GM21381 (cell line): Measurements from ENCODE around the gene EXOG.

Source experiments
- ATAC-seq: cut with Tn5 transposase; IDR thresholded peaks from one replicate; pipeline ENCODE4 v1.9.1; 2021; ENCODE audit warnings: mild to moderate bottlenecking, moderate library complexity; ENCODE audit not compliant: unreplicated experiment

Gene EXOG

GRCh38 chr3:38472342-38472741, 23.8 kb upstream of the EXOG start:
- no peak for ATAC-seq

- no peak for ATAC-seq
Measured at GRCh38 chr3:38473229-38473628, 22.9 kb upstream of the EXOG start.

GRCh38 chr3:38474928-38475605, 21.1 kb upstream of the EXOG start:
- no peak for ATAC-seq

- ATAC-seq, result no peak
Measured at GRCh38 chr3:38475716-38476115, 20.4 kb upstream of the EXOG start.

- ATAC-seq, result no peak
Measured at GRCh38 chr3:38476157-38476756, 19.9 kb upstream of the EXOG start.

GRCh38 chr3:38477057-38477820, 18.9 kb upstream of the EXOG start:
- ATAC-seq, result no peak

GRCh38 chr3:38477839-38478450, 18.2 kb upstream of the EXOG start:
- ATAC-seq, result no peak

GRCh38 chr3:38478901-38479300, 17.2 kb upstream of the EXOG start:
- no peak for ATAC-seq

- ATAC-seq, result peak; percentile 75
Measured at GRCh38 chr3:38479431-38480092, 16.6 kb upstream of the EXOG start.

- ATAC-seq, result no peak
Measured at GRCh38 chr3:38480093-38480445, 16.1 kb upstream of the EXOG start.

- no peak for ATAC-seq
Measured at GRCh38 chr3:38480930-38481329, 15.2 kb upstream of the EXOG start.

GRCh38 chr3:38482951-38483350, 13.2 kb upstream of the EXOG start:
- ATAC-seq, result no peak

- ATAC-seq, result peak; percentile 88
Measured at GRCh38 chr3:38487323-38487722, 8.8 kb upstream of the EXOG start.

- no peak for ATAC-seq
Measured at GRCh38 chr3:38488949-38489348, 7.2 kb upstream of the EXOG start.

- no peak for ATAC-seq
Measured at GRCh38 chr3:38489766-38490165, 6.4 kb upstream of the EXOG start.

GRCh38 chr3:38490281-38491030, 5.7 kb upstream of the EXOG start:
- ATAC-seq, result no peak

GRCh38 chr3:38491215-38491614, 4.9 kb upstream of the EXOG start:
- ATAC-seq, result no peak

- no peak for ATAC-seq
Measured at GRCh38 chr3:38493031-38493430, 3.1 kb upstream of the EXOG start.

- ATAC-seq, result no peak
Measured at GRCh38 chr3:38497031-38497430, 891 bp downstream of the EXOG start.

GRCh38 chr3:38500688-38501417, 4.7 kb downstream of the EXOG start:
- ATAC-seq, result no peak
